Pancreas (tissue), 10 donors: ENCODE results near the gene ZNF394. TPM values are rescaled to one million over a fixed set of nuclear protein-coding genes. Genes with fewer than 3 reads are reported as not detected.

Experiments used
- ATAC-seq, 4 donors: fragments of 200-7000 bp; cut with Tn5 transposase; one replicate each; pipeline versions ENCODE4 v1.8.0 to v1.9.1; 2020; ENCODE audit warnings: mild to moderate bottlenecking in 4 of 4, moderate library complexity in 4 of 4
- DNase-seq, 6 donors: peaks; one replicate each; pipeline ENCODE4 v3.0.0-alpha.2; 2020
- FAIRE-seq: peaks from 2 replicates; lab custom pipeline; 2012; peaks lifted over from hg19 to GRCh38; lab: Jason Lieb, UNC
- H3K27ac ChIP-seq, 4 donors: fragments of 200-600 bp; sonication (generic); 1 replicate in 3 of 4; 2 replicates in 1 of 4; pipeline versions ENCODE4 v1.5.0 to v1.8.0; 2020
- H3K27me3 ChIP-seq, 4 donors: fragments of 200-600 bp; one replicate each; pipeline ENCODE4 v1.8.0; 2021
- H3K36me3 ChIP-seq, 3 donors: fragments of 200-600 bp; sonication (generic) in 1 of 3; one replicate each; pipeline versions ENCODE4 v1.5.0 to v1.8.0; 2020 to 2021
- H3K4me1 ChIP-seq, 3 donors: fragments of 200-600 bp; one replicate each; pipeline ENCODE4 v1.8.0; 2021
- H3K4me3 ChIP-seq, 4 donors: fragments of 200-600 bp; sonication (generic) in 2 of 4; one replicate each; pipeline versions ENCODE4 v1.5.0 to v1.8.0; 2020 to 2021
- H3K9me3 ChIP-seq, 4 donors: fragments of 200-600 bp; one replicate each; pipeline ENCODE4 v1.8.0; 2021
- CTCF ChIP-seq, 4 donors: fragments of 200-600 bp; sonication (generic) in 3 of 4; IDR thresholded peaks; one replicate each; pipeline versions ENCODE4 v1.5.0 to v1.8.0; 2021; ENCODE audit warnings: antibody characterized with exemption in 4 of 4
- WGBS, 2 donors: extraction: QIAGEN DNeasy Blood & Tissue Kit; methylation state at CpG; one replicate each; pipeline ENCODE4 v1.1.7; 2013; 5-methylcytosine and 5-hydroxymethylcytosine counted together
- intact Hi-C, 3 donors: fragments of 100-400 bp; cut with DNase I; formaldehyde crosslinking; loops; one replicate each; pipeline versions ENCODE4 v1.11.1 to v1.14.2; 2022
- polyA plus RNA-seq, 2 donors: library from polyadenylated mRNA; stranded (reverse); fragments of 200-250 nt; gene quantifications; one replicate each; pipeline ENCODE4 v1.2.3, GENCODE V29; 2013
- total RNA-seq, 6 donors: library from RNA; stranded (reverse); fragmentation: NEBNext Ultra II Directional in 4 of 6; extraction: Animal tissue kit (Norgen Biotek cat#: 25700) in 4 of 6; gene quantifications; one replicate each; pipeline versions ENCODE4 v1.2.1 to v1.2.4, GENCODE V29; 2021 to 2023
- donor health status: healthy with polysubstance abuse.
- donor health status: DM: no; HTN: no; CAD: no; lungs with moderate emphysema.
- donor health status: DM: no; HTN: no; CAD: no.
- donor health status: control.
- donor health status: control.
- donor health status: Bipolar disorder and iron deficiency.
- donor health status: DM: yes; HTN: yes; CAD: no.
- donor health status: DM: no; HTN: no; CAD: no.
- donor health status: DM: no; HTN: no; CAD: no.
- donor health status: DM: yes; HTN: yes; CAD: no.

Gene ZNF394
- total and polyA plus RNA-seq, 8 donors: 10.3 to 16.8 (median 13.5) TPM

DNA sequence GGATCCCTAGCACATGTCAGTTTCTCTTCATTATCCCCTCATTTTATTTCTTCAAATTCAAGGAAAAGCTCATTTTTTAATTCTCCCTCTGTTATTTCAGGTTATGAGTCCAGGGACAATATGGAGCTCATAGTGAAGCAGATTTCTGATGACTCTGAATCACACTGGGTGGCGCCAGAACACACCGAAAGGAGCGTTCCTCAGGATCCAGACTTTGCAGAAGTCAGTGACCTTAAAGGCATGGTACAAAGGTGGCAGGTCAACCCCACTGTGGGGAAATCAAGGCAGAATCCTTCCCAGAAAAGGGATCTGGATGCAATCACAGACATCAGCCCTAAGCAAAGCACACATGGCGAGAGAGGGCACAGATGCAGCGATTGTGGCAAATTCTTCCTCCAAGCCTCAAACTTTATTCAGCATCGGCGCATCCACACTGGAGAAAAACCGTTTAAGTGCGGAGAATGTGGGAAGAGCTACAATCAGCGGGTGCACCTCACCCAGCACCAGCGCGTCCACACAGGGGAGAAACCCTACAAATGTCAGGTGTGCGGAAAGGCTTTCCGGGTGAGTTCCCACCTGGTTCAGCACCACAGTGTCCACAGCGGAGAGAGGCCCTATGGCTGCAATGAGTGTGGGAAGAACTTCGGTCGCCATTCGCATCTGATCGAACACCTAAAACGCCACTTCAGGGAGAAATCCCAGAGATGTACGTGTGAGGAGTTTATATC lies 25.8 kb upstream of the ZNF394 start:
- peaks cover 0 to 16% (median 7%) of the 10 kb centered on the region in 3 donors for H3K36me3 ChIP-seq
- DNase-seq: no peak
- peak in 2 of 4 donors; percentile 53 to 69 for ATAC-seq

DNA sequence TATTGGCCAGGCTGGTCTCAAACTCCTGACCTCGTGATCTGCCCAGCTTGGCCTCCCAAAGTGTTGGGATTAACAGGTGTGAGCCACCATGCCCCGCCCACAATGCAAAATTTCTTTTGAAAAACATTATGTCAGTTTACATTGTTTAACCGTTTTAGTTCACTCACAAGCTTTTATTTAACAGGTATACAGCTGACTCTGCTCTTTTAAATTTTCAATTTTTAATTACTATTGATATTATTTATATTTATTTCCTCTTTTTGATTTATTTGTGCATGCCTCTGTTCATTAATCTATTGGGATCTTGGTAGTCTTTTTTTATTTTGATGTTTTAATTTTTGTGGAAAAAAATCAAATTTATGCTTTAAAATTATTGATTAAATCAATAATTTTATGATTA lies 21.3 kb upstream of the ZNF394 start:
- Histone ChIP-seq H3K27me3 (no peaks in the 10 kb centered on the region), H3K4me3 (no peak overlapping the region), H3K9me3 (no peaks in the 10 kb centered on the region), H3K4me1 (no peaks in the 10 kb centered on the region), H3K27ac (no peak overlapping the region), H3K36me3 (peaks cover 0 to 7% (median 4%) of the 10 kb centered on the region in 3 donors)
- no peak for ATAC-seq
- FAIRE-seq: peak; percentile 5
- no peak for TF ChIP-seq CTCF (IDR thresholded peaks at IDR 0.05)
- WGBS, 2 donors: 87 to 89% methylated on average over 3 of the region's 3 CpGs
- DNase-seq: no peak
- intact Hi-C loops: no loop called here

More for the DNA sequence above, 25.8 kb upstream of the ZNF394 start:
- WGBS, 2 donors: 95% methylated on average over 21 of the region's 21 CpGs
- Histone ChIP-seq H3K4me1 (no peaks in the 10 kb centered on the region), H3K4me3 (no peak overlapping the region), H3K9me3 (no peaks in the 10 kb centered on the region), H3K27me3 (no peaks in the 10 kb centered on the region), H3K27ac (no peak overlapping the region)
- intact Hi-C loops: no loop called here
- no peak for TF ChIP-seq CTCF (IDR thresholded peaks at IDR 0.05)
- FAIRE-seq: no peak

GRCh38 chr7:99514050-99514449 lies 14.0 kb upstream of the ZNF394 start:
- WGBS, 2 donors: 93 to 95% methylated on average over 1 of the region's 1 CpG
- ATAC-seq (no peak), DNase-seq (no peak), FAIRE-seq (no peak)
- no peaks in the 10 kb centered on the region for H3K27me3 ChIP-seq
- H3K9me3 ChIP-seq: no peaks in the 10 kb centered on the region
- no peaks in the 10 kb centered on the region for H3K36me3 ChIP-seq
- no peaks in the 10 kb centered on the region for H3K4me1 ChIP-seq
- intact Hi-C loops: no loop called here
- H3K4me3 ChIP-seq: no peak overlapping the region
- H3K27ac ChIP-seq: no peak overlapping the region
- TF ChIP-seq CTCF (IDR thresholded peaks at IDR 0.05): no peak

GRCh38 chr7:99505324-99505662 lies 5.2 kb upstream of the ZNF394 start:
- Histone ChIP-seq H3K36me3 (no peaks in the 10 kb centered on the region), H3K27me3 (no peaks in the 10 kb centered on the region), H3K9me3 (no peaks in the 10 kb centered on the region), H3K4me3 (peak overlapping the region; percentile 66 to 83 (median 74)), H3K27ac (peak overlapping the region; percentile 70 to 93 (median 80)), H3K4me1 (peaks cover 10 to 25% (median 13%) of the 10 kb centered on the region in 3 donors)
- ATAC-seq: no peak
- FAIRE-seq: no peak
- intact Hi-C loops: no loop called here
- DNase-seq: no peak
- no peak for TF ChIP-seq CTCF (IDR thresholded peaks at IDR 0.05)
- WGBS, 2 donors: 0 to 2% methylated on average over 11 of the region's 11 CpGs
